ENCODE data around the gene LARP4B.

DNA sequence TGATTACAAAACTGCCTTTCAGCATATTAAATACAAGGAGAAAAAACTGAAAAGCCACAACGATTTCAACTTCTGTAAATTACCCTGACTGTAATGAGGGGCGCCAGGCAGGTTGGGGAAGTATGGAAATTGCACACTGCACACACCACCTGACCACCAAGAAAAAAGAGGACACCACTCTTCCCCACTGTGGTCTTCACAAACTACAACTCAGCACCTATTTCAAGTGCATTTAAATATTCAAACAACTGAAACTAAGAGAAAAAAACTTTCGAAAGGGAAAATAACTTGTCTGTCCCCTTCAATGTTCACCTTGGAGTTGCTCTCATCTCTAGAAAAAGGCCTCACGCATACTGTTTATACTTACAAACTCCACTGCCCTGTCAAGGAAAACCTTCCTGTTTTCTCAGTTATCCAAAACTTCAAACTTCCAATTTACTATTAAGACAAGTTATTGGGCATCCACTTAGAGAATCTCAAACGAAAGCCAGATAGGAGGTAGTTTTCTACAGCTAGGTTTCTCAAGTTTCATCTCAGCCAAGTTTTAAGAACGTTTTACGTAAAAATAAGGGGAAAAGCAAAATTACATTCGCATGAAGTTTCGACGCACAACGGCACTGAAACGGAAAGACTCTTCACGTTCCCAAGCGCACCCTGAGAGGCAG, 1.4 kb downstream of the LARP4B start:
- TF ChIP-seq POLR2AphosphoS5 (IDR thresholded peaks at IDR 0.05; ENCODE audit: borderline replicate concordance, low read depth, low read length), result no peak
- TF ChIP-seq EZH2 (IDR thresholded peaks at IDR 0.05), result no peak
- TF ChIP-seq FOXP2 (optimal IDR thresholded peaks at IDR 0.05; ENCODE audit: control extremely low read depth, extremely low read length, insufficient read depth), result no peak
